Measurements from ENCODE around the gene CYTH4. TPM values are rescaled to one million over a fixed set of nuclear protein-coding genes. Genes with fewer than 3 reads are reported as not detected.

CYTH4 gene
- total RNA-seq, 1 experiment from 2014 or later = 0.36 TPM

GRCh38 chr22:37340331-37341262 lies 58.3 kb downstream of the CYTH4 start:
- Histone ChIP-seq H3K36me3 (no peaks in the 10 kb centered on the region), H3K4me3 (no peak overlapping the region), H3K9me3 (no peaks in the 10 kb centered on the region), H3K27me3 (no peaks in the 10 kb centered on the region)
- no peak for DNase-seq

DNA sequence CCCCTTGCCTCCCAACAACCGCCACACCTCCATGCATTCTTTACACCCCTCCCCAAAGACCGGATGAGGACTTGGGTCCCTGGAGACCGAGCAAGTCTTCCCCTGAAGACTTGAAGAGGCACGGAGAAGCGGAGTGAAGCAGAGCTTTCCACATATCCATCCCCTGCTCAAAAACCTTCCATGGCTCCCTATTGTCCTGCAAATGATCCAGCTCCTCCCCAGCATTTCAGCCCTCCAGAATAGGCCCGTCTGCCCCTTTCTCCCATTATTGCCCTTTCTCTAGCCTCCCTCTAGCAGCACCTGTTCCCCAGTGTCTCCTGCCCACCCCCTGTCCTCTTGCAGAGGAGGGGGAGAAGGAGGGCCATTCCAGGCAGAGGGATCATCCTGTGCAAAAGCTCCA lies 59.8 kb downstream of the CYTH4 start:
- no peak for DNase-seq
- no peaks in the 10 kb centered on the region for H3K9me3 ChIP-seq
- H3K4me3 ChIP-seq = no peak overlapping the region
- no peaks in the 10 kb centered on the region for H3K36me3 ChIP-seq
- H3K27me3 ChIP-seq = no peaks in the 10 kb centered on the region

DNA sequence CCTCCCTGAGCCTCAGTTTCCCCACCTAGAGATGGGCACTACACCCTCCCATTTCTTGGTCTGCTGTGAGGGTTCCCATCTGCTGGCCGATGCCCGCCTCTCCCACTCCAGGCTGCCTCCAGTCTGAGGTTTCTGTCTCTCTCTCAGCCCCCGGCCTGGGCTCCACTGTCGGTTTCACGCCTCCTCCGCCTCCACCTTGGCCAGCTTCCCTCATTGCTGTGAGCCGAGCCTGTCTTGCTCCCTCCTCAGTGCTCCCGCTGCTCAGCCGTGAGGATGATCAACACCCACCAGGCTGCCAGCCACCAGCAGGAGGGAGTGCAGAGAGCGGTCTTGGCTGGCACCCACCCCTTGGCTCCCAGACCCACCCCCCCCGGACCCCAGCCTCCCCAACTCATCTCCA lies 61.0 kb downstream of the CYTH4 start:
- Histone ChIP-seq H3K36me3 (no peaks in the 10 kb centered on the region), H3K27me3 (no peaks in the 10 kb centered on the region), H3K9me3 (no peaks in the 10 kb centered on the region), H3K4me3 (no peak overlapping the region)
- DNase-seq = peak; percentile 28

- DNase-seq = no peak
- H3K27me3 ChIP-seq = no peaks in the 10 kb centered on the region
- H3K4me3 ChIP-seq = no peak overlapping the region
Measured at GRCh38 chr22:37343863-37344734, 61.8 kb downstream of the CYTH4 start.

DNA sequence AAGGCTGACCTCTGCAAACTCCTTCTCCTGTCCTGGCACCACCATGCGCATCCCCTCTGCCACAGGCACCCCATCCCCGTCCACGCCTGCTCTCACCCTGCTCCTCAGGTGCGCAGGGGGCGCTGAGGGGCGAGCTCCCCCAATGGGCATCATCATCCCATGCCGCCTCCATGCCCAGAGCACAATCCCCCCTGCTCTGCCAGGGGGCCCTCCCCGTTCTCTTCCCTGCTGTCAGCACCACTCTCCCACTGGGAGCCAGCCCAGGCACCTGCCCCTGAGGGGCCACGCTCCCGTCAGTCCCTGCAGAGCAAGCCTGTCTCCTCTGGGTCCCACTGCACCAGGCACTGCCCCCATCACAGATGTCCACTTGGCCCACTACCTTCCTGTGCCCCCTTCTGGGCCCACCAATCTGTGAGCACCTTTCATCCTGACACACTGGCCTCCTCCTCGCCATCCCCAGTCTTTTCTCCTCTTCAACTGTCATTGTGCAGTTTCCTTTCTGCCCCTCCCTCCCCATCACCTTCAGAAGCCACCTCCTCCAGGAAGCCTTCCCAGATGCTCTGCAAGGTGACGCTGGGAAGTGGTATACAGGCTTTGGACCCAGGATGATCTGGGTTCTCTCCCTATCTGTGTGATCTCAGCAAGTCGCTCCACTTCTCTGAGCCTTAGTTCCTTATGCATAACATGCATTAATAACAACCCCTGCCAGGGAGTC lies 62.6 kb downstream of the CYTH4 start:
- H3K36me3 ChIP-seq = no peaks in the 10 kb centered on the region
- no peak overlapping the region for H3K4me3 ChIP-seq
- no peaks in the 10 kb centered on the region for H3K27me3 ChIP-seq
- DNase-seq = no peak
- H3K9me3 ChIP-seq = no peaks in the 10 kb centered on the region

More at GRCh38 chr22:37343863-37344734, 61.8 kb downstream of the CYTH4 start:
- no peaks in the 10 kb centered on the region for H3K36me3 ChIP-seq
- H3K9me3 ChIP-seq = no peaks in the 10 kb centered on the region

DNA sequence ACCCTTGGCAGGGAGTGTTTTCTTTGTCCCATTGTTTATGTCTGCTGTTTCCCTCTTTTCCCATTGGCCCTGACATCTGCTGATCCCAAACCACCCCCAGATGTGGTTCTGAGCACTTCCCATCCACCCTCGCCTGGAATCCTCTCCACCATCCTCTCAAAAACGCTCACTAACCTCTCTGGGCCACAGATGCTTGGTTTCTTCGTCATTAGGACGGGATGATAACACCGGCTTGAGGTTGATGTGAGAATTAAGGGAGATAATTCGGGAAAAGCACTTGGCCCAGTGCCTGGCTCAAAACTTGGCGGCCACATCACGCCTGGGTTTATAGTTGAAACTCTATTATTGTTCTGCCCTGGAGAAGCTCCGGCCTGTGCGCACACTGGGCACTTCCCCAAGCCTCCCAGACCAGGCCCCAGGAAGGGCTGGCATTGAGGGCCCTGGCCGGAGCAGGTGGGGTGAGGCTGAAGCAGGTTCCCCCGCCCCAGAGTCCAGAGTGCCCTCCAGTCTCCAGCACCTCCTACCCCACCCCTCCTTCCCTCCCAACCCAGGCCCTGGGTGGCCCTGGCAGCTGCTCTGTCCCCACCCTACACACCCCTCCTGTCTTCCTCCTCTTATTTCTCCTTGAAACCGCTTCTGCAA lies 63.7 kb downstream of the CYTH4 start:
- DNase-seq = peak; percentile 81
- H3K27me3 ChIP-seq = no peaks in the 10 kb centered on the region
- H3K36me3 ChIP-seq = no peaks in the 10 kb centered on the region
- H3K4me3 ChIP-seq = no peak overlapping the region
- no peaks in the 10 kb centered on the region for H3K9me3 ChIP-seq

- Histone ChIP-seq H3K27me3 (no peaks in the 10 kb centered on the region), H3K9me3 (no peaks in the 10 kb centered on the region), H3K36me3 (no peaks in the 10 kb centered on the region), H3K4me3 (no peak overlapping the region)
- DNase-seq = no peak
Measured at GRCh38 chr22:37346505-37346895, 64.2 kb downstream of the CYTH4 start.

DNA sequence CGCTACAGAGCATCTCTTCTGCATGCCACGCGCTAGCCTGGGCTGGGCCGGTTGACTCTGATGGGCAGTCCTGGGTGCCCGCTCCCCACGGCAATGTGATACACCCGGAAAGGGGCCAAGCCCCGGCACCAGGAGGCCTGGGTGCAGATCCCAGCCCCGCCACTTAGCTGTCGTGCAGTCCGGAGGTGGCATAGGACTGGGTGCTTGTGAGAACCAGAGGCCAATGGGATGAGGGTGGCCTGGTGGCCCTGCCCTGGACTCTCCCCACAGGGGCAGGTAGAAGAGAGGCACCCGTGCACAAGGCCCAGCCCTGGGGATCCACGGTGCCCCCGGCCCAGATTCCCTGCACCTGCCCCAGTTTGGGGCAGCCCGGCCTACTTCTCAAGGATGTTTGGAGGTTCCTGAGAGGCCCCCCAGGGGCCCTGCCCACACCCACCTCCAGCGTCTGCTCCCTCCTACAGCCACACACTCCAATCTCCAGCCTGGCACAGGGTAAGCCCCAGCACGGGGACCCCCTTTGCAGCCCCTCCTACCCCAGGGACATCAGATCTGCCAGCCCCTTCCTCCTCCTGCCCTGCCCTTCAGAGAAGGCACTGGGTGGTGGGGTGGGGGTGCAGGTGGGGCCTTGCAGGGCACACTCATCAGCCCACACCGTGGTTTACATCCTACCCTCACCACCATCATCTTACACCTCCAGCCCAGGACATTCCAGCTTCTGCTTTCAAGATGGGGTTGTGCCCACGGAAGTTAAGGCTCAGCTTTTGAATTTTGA lies 66.9 kb downstream of the CYTH4 start:
- Histone ChIP-seq H3K4me3 (no peak overlapping the region), H3K27me3 (no peaks in the 10 kb centered on the region), H3K9me3 (no peaks in the 10 kb centered on the region), H3K36me3 (no peaks in the 10 kb centered on the region)
- DNase-seq = no peak

- DNase-seq = no peak
- H3K4me3 ChIP-seq = no peak overlapping the region
- no peaks in the 10 kb centered on the region for H3K9me3 ChIP-seq
- no peaks in the 10 kb centered on the region for H3K36me3 ChIP-seq
- H3K27me3 ChIP-seq = no peaks in the 10 kb centered on the region
Measured at GRCh38 chr22:37351232-37351631, 68.9 kb downstream of the CYTH4 start.

DNA sequence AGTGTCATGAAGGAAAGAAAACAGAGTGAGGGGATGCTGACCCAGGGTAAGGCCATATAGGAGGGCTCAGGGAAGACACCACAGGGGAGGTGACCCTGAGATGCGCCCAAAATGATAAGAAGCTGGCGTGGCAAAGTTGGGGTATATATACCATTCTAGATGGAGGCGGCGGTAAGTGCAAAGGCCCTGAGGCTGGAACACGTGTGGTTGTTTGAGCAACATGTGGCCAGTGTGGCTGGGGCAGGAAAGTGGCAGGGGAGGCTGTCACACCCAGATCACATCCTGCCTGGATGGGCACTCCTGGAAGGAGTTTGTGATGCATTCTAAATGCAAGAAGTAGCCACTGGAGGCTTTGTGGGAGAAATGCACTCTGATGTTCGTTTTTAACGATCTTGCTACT lies 70.2 kb downstream of the CYTH4 start:
- Histone ChIP-seq H3K36me3 (no peaks in the 10 kb centered on the region), H3K4me3 (no peak overlapping the region), H3K9me3 (no peaks in the 10 kb centered on the region), H3K27me3 (no peaks in the 10 kb centered on the region)
- no peak for DNase-seq

- Histone ChIP-seq H3K9me3 (no peaks in the 10 kb centered on the region), H3K36me3 (no peaks in the 10 kb centered on the region)
Measured at GRCh38 chr22:37353839-37354238, 71.5 kb downstream of the CYTH4 start.

GRCh38 chr22:37354261-37354660 lies 72.0 kb downstream of the CYTH4 start:
- DNase-seq = no peak
- no peaks in the 10 kb centered on the region for H3K27me3 ChIP-seq

More at GRCh38 chr22:37353839-37354238, 71.5 kb downstream of the CYTH4 start:
- H3K27me3 ChIP-seq = no peaks in the 10 kb centered on the region
- H3K4me3 ChIP-seq = no peak overlapping the region
- peak; percentile 91 for DNase-seq

DNA sequence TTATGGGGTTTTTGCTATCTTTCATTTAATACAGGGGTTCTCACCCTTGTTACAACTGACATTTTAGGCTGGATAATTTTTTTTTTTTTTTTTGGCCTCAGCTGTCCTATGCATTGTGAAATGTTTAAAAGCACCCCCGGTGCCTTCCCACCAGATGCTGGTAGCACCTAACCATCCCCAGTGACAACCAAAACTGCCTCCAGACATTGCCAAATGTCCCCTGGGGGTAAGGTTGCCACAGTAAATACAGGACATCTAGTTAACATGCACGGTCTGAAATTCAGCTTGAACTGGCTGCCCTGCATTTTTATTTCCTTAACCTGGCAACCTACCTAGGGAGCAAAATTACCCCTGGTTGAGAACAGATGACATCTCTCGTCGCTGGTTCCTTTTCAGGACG lies 72.4 kb downstream of the CYTH4 start:
- Histone ChIP-seq H3K36me3 (no peaks in the 10 kb centered on the region), H3K27me3 (no peaks in the 10 kb centered on the region), H3K9me3 (no peaks in the 10 kb centered on the region), H3K4me3 (no peak overlapping the region)
- no peak for DNase-seq

More at GRCh38 chr22:37354261-37354660, 72.0 kb downstream of the CYTH4 start:
- H3K36me3 ChIP-seq = no peaks in the 10 kb centered on the region
- H3K9me3 ChIP-seq = no peaks in the 10 kb centered on the region
- H3K4me3 ChIP-seq = no peak overlapping the region

GRCh38 chr22:37355174-37355573 lies 72.9 kb downstream of the CYTH4 start:
- H3K4me3 ChIP-seq = no peak overlapping the region
- no peaks in the 10 kb centered on the region for H3K27me3 ChIP-seq
- DNase-seq = no peak
- H3K36me3 ChIP-seq = no peaks in the 10 kb centered on the region
- H3K9me3 ChIP-seq = no peaks in the 10 kb centered on the region

DNA sequence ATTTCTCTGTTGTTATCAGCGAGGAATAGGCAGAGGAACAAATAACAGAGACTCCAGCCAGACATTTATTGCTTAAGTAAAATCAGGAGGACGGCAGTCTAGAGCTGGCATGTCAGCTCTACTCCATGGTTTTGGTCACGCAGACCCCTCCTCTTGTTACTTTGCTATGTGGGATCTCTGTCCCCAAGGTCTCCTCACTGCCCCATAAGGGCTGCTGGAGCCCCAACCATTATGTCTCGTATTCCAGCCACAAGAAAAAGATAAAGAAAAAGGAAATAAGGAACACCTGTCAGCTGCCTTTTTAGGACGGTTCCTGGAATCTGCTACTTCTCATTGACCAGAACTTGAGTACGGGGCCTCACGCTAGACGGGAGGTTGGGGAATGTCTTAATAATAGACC lies 74.6 kb downstream of the CYTH4 start:
- no peaks in the 10 kb centered on the region for H3K36me3 ChIP-seq
- H3K4me3 ChIP-seq = no peak overlapping the region
- DNase-seq = no peak
- H3K27me3 ChIP-seq = no peaks in the 10 kb centered on the region
- H3K9me3 ChIP-seq = no peaks in the 10 kb centered on the region

All from MG63 (cell line).